ENCODE data around the gene CACNB2.

CACNB2 gene

DNA sequence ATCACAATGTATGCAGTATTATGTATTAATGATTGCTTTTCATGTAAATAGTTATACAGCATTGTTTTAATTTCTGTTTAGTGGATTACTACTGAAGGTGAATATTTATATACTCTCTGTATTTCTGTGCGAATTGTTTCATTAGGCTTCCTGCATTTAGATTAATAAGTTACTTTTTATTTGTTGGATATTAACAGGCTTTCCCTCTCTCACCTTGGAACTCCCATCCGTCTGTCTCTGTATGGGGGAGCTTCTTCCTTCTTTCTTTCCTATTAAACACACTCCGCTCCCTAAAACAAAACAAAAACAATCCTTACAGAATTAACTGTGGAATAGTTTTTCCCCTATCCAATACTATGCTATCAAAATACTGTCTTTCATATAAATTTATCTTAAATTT lies 205.1 kb downstream of the CACNB2 start:
- no peak for DNase-seq

- DNase-seq = no peak
Measured at GRCh38 chr10:18350340-18350739, 210.1 kb downstream of the CACNB2 start.

DNA sequence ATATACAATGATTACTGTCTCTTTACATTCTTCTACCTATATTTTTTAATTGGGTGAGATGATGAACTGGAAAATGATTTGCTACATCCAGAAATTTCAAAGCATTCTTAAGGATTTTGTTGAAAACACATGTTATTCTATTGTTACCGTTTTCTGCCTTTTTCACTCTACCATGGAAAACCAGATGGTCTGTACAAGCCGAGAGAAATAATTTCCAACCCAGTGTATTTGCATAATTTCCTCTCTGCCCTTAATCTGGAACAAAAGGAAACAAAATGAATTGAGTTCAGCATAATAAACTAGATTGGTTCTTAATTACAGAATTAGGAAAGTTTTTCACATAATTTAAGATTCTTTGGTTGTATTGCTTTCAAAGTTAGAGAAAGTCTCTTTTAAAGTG lies 211.2 kb downstream of the CACNB2 start:
- DNase-seq = no peak

DNA sequence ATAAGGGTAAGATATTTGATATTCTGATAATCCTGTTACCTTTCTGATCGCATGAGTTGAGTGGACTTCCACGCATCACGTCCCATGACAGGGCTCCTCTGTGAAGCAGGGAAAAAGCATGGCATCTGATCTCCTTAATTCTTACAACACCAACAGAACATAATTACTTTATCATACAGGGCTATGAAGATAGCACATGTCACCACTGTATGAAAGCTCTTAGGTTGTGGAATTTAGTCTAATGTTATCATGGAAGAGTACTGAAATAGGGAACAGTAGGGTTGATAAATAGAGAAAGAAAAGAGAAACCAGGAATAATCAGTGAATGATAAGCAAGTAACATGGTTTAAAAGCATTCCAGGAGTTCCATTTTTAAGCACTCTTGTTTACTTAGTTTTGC lies 212.0 kb downstream of the CACNB2 start:
- DNase-seq = no peak

DNA sequence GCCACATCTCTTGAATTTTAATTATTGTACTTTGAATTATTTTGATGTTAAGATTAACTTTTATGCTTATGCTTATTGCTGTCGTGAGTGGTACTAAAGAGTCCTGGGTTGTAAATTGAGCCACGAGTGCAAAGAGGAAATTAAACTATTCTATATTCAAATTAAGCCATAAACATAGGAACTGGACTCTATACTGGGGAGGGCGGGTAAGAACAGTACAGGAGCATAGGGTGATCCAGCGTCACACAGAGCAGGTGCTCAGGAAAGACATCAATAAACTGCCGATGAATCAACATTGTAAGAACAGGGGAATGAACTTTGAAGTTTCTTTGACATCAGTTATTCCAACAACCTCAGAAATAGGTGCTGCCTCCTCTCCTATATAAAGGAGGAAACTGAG lies 219.6 kb downstream of the CACNB2 start:
- no peak for DNase-seq

DNA sequence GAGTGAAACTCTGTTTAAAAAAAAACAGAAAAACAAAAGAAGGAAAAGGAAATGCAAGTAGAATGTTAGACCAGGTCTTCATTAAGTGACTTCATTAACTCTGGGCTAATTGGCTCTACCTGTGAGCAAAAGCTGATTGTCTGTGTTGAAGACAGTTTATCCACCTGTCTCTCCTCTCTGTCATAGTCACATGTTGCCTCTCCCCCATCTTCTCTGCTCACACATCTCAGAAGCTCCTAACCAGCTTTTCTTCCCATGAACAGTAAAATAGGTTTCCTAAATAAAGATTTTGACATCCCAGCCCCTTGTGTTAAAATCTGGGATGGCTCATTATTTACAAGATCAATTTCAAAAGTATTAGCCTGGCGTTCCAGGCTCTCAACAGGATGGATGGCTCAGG lies 222.7 kb downstream of the CACNB2 start:
- no peak for DNase-seq

DNA sequence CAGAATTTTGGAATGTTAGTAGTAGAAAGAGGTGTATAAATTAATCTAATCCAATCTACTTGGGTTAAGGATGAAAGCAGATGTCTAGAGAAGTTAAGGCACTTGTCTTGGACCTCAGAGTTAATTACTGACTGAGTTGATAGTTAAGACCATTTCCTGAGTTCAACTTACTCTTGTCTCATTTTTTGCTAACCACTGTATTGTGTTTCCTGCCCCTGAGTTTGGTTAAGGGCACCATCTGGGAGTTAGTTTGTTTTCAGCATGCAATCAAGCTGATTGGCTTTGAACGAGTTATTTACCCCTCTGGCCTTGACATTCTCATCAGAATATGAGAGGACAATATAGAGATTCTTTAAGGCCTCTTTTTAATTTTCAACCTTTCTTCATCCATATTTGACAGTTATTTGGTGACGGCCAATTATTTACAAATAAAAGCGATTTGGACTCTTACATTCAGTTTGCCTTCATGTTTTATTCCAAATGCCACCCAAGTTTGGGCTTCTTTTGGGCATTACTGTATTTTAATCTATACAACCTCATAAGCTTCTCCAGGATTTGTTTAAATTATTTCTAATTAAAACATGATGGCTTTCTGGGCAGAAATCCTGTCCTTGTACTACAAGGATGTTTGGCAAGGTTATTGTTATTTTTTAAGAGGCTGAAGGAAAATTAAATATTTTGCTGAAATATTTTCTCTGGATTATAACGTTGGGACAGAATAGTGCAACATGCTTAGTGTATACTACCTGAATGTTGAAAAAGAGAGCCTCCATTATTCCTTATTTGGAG lies 225.0 kb downstream of the CACNB2 start:
- no peak for DNase-seq

DNA sequence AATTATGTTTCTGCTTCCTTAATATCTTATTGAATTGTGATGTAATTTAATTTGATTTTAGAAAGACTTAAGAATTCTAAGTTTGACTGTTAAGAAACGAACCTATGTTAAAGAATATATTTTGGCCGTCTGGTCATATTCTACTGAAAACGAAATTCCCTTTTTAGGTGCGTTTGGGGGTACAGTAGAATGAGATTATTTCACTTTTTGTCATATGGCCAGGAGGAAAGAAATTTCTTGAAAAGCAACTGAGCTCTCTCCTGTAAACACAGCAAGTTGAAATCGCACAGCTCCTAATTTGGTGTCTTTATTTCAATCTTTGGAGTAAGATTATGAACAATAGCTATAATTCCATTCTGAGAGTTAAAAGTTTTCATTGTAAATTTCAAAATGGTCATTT lies 227.6 kb downstream of the CACNB2 start:
- no peak for DNase-seq

DNA sequence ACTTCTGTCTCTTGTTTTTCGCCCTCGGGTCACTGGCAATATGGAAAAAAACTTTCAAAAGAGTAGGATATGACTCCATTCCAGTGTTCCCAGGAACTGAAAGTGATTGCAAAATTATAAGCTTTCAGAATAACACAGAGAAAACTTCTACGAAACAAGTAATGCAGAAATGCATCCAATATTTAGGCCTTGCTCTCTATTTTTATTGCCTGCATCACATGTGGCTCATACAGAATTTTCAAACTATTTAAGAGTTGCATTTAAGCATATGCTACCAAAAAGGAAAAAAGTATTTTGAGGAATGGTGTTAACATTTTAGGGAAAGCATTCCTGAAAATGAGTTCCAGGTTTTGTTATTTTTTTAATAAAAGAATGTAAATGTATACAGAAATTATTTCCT lies 228.0 kb downstream of the CACNB2 start:
- DNase-seq = no peak

GRCh38 chr10:18368682-18369081 lies 228.5 kb downstream of the CACNB2 start:
- no peak for DNase-seq

DNA sequence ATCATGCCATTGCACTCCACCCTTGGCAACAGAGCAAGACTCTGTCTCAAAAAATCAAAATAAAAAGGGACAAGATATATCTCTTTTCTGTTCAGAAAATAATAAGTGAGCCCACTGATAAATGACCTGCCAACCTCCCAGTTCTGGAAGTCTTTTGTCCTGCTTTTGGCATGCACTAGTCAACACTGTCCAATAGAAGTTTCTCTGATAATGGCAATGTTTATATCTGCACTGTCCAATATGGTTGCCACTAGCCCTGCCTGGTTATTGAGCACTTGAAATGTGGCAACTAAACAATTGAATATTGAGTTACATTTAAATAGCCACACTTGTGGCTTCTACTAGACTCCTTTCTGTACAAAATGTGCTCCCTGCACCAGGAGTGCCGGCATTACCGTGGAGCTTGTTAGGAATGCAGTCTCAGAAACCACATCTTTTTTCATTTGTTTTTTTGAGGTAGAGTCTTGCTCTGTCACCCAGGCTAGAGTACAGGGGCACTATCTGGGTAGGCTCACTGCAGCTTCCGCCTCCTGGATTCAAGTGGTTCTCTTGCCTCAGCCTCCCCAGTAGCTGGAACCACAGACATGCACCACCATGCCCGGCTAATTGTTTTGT lies 229.7 kb downstream of the CACNB2 start:
- no peak for DNase-seq

- no peak for DNase-seq
Measured at GRCh38 chr10:18376650-18377049, 236.4 kb downstream of the CACNB2 start.

DNA sequence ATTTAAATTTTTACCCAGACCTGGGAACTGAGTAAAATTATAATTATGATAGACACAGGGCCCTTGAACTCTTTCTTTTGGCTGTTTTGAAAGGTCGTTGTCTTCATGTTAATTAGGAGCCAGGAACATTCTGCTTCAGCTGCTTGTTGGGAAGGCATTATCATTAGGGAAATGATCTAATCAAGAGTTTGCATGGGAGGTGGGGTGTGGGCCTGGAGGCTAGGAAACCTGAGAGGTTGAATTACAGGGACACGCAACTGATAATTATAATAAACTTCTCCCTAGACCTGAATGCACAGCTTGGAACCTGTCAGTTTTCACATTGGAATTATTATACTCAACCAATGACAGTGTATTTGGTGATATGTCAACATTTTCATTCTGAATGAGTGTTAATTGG lies 237.7 kb downstream of the CACNB2 start:
- no peak for DNase-seq

- DNase-seq = no peak
Measured at GRCh38 chr10:18378766-18379165, 238.5 kb downstream of the CACNB2 start.

- DNase-seq = no peak
Measured at GRCh38 chr10:18381679-18382078, 241.5 kb downstream of the CACNB2 start.

DNA sequence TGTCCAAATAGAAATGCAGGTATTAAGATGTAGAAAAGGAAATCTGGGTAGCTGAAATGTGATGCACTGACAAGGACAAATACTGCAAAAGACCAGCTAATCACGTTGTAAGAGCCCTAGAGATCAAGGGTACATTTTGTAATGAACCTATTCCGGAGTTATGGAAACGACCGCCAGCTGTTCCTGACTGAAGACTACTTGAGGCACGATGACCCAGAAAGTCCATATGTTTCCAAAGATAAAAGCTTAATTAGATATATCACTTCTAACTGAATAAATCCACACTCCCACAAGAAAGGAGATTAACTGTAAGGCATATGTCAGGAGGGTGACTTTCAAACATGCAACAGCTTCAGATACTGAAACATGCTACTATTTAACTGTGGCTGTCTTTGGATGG lies 257.7 kb downstream of the CACNB2 start:
- DNase-seq = no peak

- no peak for DNase-seq
Measured at GRCh38 chr10:18399158-18399557, 258.9 kb downstream of the CACNB2 start.

DNA sequence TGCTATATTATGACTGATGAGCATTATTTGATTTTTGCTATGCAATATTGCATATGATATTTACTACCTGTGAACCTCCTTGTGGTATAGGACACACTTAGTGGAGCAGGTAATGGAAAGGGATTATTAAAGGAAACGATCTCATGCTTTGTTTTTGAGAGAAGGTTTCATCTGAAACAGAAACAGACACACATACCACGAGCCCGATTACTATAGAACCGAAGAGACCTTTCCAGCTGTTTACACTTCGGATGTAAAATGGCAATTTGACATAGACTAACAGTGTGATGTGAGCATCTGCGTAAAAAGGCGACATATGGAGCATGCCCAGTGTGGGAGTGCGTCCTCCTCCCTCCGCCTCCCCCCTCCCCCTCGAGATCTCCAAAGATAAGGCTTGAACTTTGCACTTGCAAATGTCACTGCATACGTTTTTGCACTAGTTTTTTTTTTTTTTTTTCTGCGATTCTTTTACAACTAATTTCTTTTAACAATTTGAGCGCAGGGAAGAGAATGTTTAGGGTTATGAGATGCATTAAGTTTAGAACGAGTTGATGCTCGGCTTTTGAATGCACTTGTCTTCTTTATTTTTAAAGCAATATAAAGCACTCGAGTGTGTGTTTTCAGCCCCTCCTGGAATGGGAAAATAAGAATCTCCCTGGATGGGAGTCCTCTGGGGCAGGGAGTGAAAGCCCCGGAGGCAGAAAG lies 260.1 kb downstream of the CACNB2 start:
- DNase-seq = peak; percentile 11

DNA sequence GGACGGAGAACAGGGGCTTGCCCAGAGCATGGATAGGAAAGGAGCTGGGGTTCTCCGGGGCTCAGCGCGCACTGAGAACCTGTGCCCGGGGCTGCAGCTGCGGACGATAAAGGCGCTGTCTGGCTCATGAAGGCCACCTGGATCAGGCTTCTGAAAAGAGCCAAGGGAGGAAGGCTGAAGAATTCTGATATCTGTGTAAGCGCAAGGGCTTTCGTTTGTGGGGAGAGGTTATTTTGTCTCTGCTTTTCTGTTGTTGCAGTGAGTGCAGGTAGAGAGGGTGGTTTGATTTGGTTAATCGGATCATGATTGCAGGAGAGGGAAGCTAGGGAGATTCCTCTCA lies 260.7 kb downstream of the CACNB2 start:
- DNase-seq = no peak

- DNase-seq = no peak
Measured at GRCh38 chr10:18401416-18402195, 261.4 kb downstream of the CACNB2 start.

DNA sequence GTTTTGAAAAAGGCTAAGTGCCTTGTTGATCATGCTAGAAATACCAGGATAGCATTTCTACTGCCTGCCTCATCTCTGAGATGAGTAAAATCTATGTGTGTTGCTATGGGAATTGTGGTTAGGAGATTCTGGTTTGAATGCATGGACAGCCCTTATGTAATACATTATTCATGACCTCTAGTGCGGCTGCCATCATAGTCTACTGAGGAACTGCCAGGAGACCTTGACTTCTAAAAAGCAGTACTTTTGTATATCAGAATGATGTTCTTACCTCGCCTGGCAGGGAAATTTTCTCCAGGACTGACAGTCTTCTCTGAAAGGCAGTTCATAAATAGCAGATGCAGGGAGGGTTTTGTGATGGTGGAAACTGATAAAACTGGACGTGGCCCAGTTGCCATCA lies 262.6 kb downstream of the CACNB2 start:
- DNase-seq = no peak

DNA sequence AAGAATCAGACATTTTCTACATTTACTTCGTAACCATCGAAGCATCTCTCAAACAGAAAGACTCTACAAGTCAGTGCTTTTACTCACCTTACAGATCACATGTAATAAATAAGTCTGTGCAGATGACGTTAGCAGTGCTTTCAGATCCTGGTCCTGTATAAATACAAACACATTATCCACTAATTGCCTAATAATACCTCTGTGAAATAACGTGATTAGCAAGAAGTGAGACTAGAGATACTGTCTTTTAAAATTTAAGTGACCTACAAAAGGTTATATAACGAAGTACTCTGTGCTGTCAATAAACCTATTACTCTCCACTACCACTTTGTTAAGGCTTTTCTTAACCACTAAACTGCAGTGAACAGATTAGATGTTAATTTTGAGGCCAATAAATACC lies 264.3 kb downstream of the CACNB2 start:
- DNase-seq = no peak

DNA sequence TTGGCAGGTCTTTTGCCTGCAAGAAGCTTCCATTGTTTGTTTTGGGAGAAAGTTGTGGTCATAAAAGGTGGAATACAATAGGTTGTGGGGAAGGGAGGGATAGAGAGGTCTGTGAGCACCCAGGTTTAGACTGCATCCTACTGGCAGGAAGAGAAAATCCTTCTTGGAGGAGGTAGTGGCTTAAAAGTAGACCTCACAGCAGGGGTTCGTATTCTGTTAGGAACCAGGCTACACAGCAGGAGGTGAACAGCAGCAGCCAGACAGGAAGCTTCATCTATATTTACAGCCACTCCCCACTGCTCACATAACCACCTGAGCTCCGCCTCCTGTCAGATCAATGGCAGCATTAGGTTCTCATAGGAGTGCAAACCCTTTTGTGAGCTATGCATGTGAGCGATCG lies 265.9 kb downstream of the CACNB2 start:
- no peak for DNase-seq
